H9 (cell line): ENCODE measurements around the gene ACBD7. TPM values are rescaled to one million over a fixed set of nuclear protein-coding genes. Genes with fewer than 3 reads are reported as not detected.

ENCODE experiments used
- DNase-seq: peaks from one replicate; pipeline ENCODE4 v3.0.0-alpha.2; 2017
- H2AFZ ChIP-seq: one replicate; pipeline ENCODE4 v1.6.1; 2013; ENCODE audit warnings: mild to moderate bottlenecking, low read length, control low read depth, moderate library complexity
- H2AK5ac ChIP-seq: 2 replicates; pipeline ENCODE4 v1.6.1; 2013; ENCODE audit warnings: low read length, control low read depth, mixed read lengths; ENCODE audit not compliant: insufficient read length
- H2BK120ac ChIP-seq: one replicate; pipeline ENCODE4 v1.6.1; 2013; ENCODE audit warnings: low read depth, mild to moderate bottlenecking, low read length, control low read depth, inconsistent platforms; ENCODE audit not compliant: poor library complexity, severe bottlenecking
- H2BK12ac ChIP-seq: 2 replicates; pipeline ENCODE4 v1.6.1; 2013; ENCODE audit warnings: low read length, control low read depth, mixed read lengths, low read depth; ENCODE audit not compliant: insufficient read length
- H2BK15ac ChIP-seq: 2 replicates; pipeline ENCODE4 v1.6.1; 2013; ENCODE audit warnings: low read depth, low read length, control low read depth
- H2BK20ac ChIP-seq: one replicate; pipeline ENCODE4 v1.6.1; 2013; ENCODE audit warnings: low read depth, mild to moderate bottlenecking, low read length, control low read depth, inconsistent platforms; ENCODE audit not compliant: poor library complexity, severe bottlenecking
- H2BK5ac ChIP-seq: 2 replicates; pipeline ENCODE4 v1.6.1; 2013; ENCODE audit warnings: low read length, control low read depth, mixed read lengths; ENCODE audit not compliant: insufficient read length
- H3K14ac ChIP-seq: 2 replicates; pipeline ENCODE4 v1.6.1; 2013; ENCODE audit warnings: low read length, control low read depth; ENCODE audit not compliant: insufficient read depth
- H3K18ac ChIP-seq: 2 replicates; pipeline ENCODE4 v1.6.1; 2013; ENCODE audit warnings: low read depth, mild to moderate bottlenecking, mixed read lengths, low read length, control low read depth; ENCODE audit not compliant: insufficient read length
- H3K23ac ChIP-seq: 2 replicates; pipeline ENCODE4 v1.6.1; 2013; ENCODE audit warnings: low read length, control low read depth, mixed read lengths, low read depth; ENCODE audit not compliant: insufficient read length
- H3K23me2 ChIP-seq: 2 replicates; pipeline ENCODE4 v1.6.1; 2013; ENCODE audit warnings: low read depth, mild to moderate bottlenecking, mixed read lengths, low read length, control low read depth; ENCODE audit not compliant: insufficient read length, poor library complexity, severe bottlenecking
- H3K27ac ChIP-seq: 2 replicates; pipeline ENCODE4 v1.5.1; 2013; ENCODE audit warnings: low read length, control low read depth, mixed read lengths, low read depth; ENCODE audit not compliant: insufficient read length
- H3K27me3 ChIP-seq: 2 replicates; pipeline ENCODE4 v1.6.1; 2013; ENCODE audit warnings: low read length, control low read depth, inconsistent platforms; ENCODE audit not compliant: insufficient read depth
- H3K4ac ChIP-seq: 2 replicates; pipeline ENCODE4 v1.6.1; 2013; ENCODE audit warnings: low read depth, mild to moderate bottlenecking, control low read depth, inconsistent platforms, low read length, moderate library complexity
- H3K4me1 ChIP-seq: 2 replicates; pipeline ENCODE4 v1.6.1; 2013; ENCODE audit warnings: low read length, control low read depth, inconsistent platforms; ENCODE audit not compliant: insufficient read depth
- H3K4me2 ChIP-seq: 2 replicates; pipeline ENCODE4 v1.6.1; 2013; ENCODE audit warnings: low read length, control low read depth, mixed read lengths; ENCODE audit not compliant: insufficient read length, insufficient read depth
- H3K56ac ChIP-seq: 2 replicates; pipeline ENCODE4 v1.6.1; 2013; ENCODE audit warnings: low read depth, mild to moderate bottlenecking, mixed read lengths, low read length, control low read depth; ENCODE audit not compliant: insufficient read length
- H3K79me1 ChIP-seq: 2 replicates; pipeline ENCODE4 v1.6.1; 2013; ENCODE audit warnings: low read depth, mild to moderate bottlenecking, moderate library complexity, low read length, control low read depth, inconsistent platforms; ENCODE audit not compliant: insufficient read depth, poor library complexity, severe bottlenecking
- H3K79me2 ChIP-seq: 2 replicates; pipeline ENCODE4 v1.6.1; 2013; ENCODE audit warnings: low read length, control low read depth, inconsistent platforms; ENCODE audit not compliant: insufficient read depth
- H3K9ac ChIP-seq: 2 replicates; pipeline ENCODE4 v1.6.1; 2013; ENCODE audit warnings: low read length, control low read depth, mixed read lengths; ENCODE audit not compliant: insufficient read length; ENCODE audit errors: extremely low read depth
- H3K9me3 ChIP-seq: one replicate; pipeline ENCODE4 v1.6.1; 2013; ENCODE audit warnings: low read depth, low read length, inconsistent platforms; ENCODE audit not compliant: control insufficient read depth
- H3T11ph ChIP-seq: one replicate; pipeline ENCODE4 v1.6.1; 2013; ENCODE audit warnings: mild to moderate bottlenecking, low read length, control low read depth, inconsistent platforms
- H4K20me1 ChIP-seq: one replicate; pipeline ENCODE4 v1.6.1; 2013; ENCODE audit not compliant: control insufficient read depth, insufficient read length, insufficient read depth
- H4K5ac ChIP-seq: 2 replicates; pipeline ENCODE4 v1.6.1; 2013; ENCODE audit warnings: low read depth, mild to moderate bottlenecking, mixed read lengths, low read length, control low read depth; ENCODE audit not compliant: insufficient read length
- H4K8ac ChIP-seq: replicated peaks from 2 replicates; pipeline ENCODE4 v1.6.1; 2013; ENCODE audit warnings: low read length, control low read depth, mixed read lengths, low read depth; ENCODE audit not compliant: insufficient read length
- H4K91ac ChIP-seq: 2 replicates; pipeline ENCODE4 v1.6.1; 2013; ENCODE audit warnings: low read depth, mild to moderate bottlenecking, moderate library complexity, mixed read lengths, low read length, control low read depth; ENCODE audit not compliant: insufficient read length
- H3K27ac Mint-ChIP-seq, 3 experiments: 2 replicates in 2 of 3; 3 replicates in 1 of 3; pipeline ENCODE4 v1.8.0; 2020 to 2021; ENCODE audit warnings: mixed read lengths in 3 of 3, mild to moderate bottlenecking in 1 of 3, moderate library complexity in 1 of 3
- H3K27me3 Mint-ChIP-seq: 2 replicates; pipeline ENCODE4 v1.8.0; 2021; ENCODE audit warnings: low read depth, mild to moderate bottlenecking, moderate library complexity, mixed read lengths
- H3K36me3 Mint-ChIP-seq, 3 experiments: 2 replicates in 2 of 3; 3 replicates in 1 of 3; pipeline ENCODE4 v1.8.0; 2020 to 2021; ENCODE audit warnings: low read depth in 3 of 3, mixed read lengths in 3 of 3; ENCODE audit not compliant: insufficient read depth in 1 of 3
- H3K4me1 Mint-ChIP-seq, 2 experiments: 2 replicates each; pipeline ENCODE4 v1.8.0; 2020; ENCODE audit warnings: mixed read lengths in 2 of 2
- H3K4me3 Mint-ChIP-seq, 2 experiments: 2 replicates in 1 of 2; 3 replicates in 1 of 2; pipeline ENCODE4 v1.8.0; 2020 to 2021; ENCODE audit warnings: mild to moderate bottlenecking in 2 of 2, mixed read lengths in 2 of 2, moderate library complexity in 1 of 2
- H3K9me3 Mint-ChIP-seq, 2 experiments: 2 replicates in 1 of 2; 3 replicates in 1 of 2; pipeline ENCODE4 v1.8.0; 2020; ENCODE audit warnings: mild to moderate bottlenecking in 2 of 2, mixed read lengths in 2 of 2, moderate library complexity in 1 of 2
- CTCF ChIP-seq: fragments of 200-600 bp; sonication (generic); conservative IDR thresholded peaks from 3 replicates; pipeline ENCODE4 v1.8.0; 2021; ENCODE audit warnings: antibody characterized with exemption, mild to moderate bottlenecking
- WGBS: extraction: QIAGEN DNeasy Blood & Tissue Kit; methylation state at CpG from one replicate; pipeline ENCODE4 v1.1.7; 2013; ENCODE audit warnings: missing lambda C conversion rate, low lambda C conversion rate, mixed read lengths; ENCODE audit not compliant: insufficient read length; ENCODE audit errors: extremely low coverage; 5-methylcytosine and 5-hydroxymethylcytosine counted together
- total RNA-seq: library from RNA; stranded (reverse); gene quantifications from 2 replicates; pipeline ENCODE4 v1.2.1, GENCODE V29; 2021

ACBD7 gene
- total RNA-seq, 1 experiment from 2014 or later, result 25.0 TPM

GRCh38 chr10:15123749-15124184 lies 35.2 kb upstream of the ACBD7 start:
- H3K14ac ChIP-seq, result no peak overlapping the region
- peaks cover 16 to 37% (median 29%) of the 10 kb centered on the region in 3 experiments for H3K36me3 Mint-ChIP-seq
- no peak overlapping the region for H4K91ac ChIP-seq
- H3K27ac Mint-ChIP-seq, result peak overlapping the region in 2 of 3 experiments; percentile 11 to 13; a peak in 2 of 7 replicates
- no peak overlapping the region for H3K23ac ChIP-seq
- H3K4me2 ChIP-seq, result no peak overlapping the region
- H3K9me3 Mint-ChIP-seq, result no peaks in the 10 kb centered on the region
- no peak overlapping the region for H2BK20ac ChIP-seq
- no peak overlapping the region for H3K9ac ChIP-seq
- no peaks in the 10 kb centered on the region for H3K23me2 ChIP-seq
- no peak overlapping the region for H2BK120ac ChIP-seq
- H4K8ac ChIP-seq, result no peak overlapping the region
- no peaks in the 10 kb centered on the region for H3K79me1 ChIP-seq
- H4K20me1 ChIP-seq, result no peaks in the 10 kb centered on the region
- no peak overlapping the region for H3K56ac ChIP-seq
- no peak overlapping the region for H2BK12ac ChIP-seq
- TF ChIP-seq CTCF, result no peak
- DNase-seq, result no peak
- H3K79me2 ChIP-seq, result no peaks in the 10 kb centered on the region
- H3K4ac ChIP-seq, result no peak overlapping the region
- H3K27me3 Mint-ChIP-seq, result no peaks in the 10 kb centered on the region
- H3K4me1 Mint-ChIP-seq, result no peaks in the 10 kb centered on the region
- H3K27ac ChIP-seq, result no peak overlapping the region
- H2BK5ac ChIP-seq, result no peak overlapping the region
- H2BK15ac ChIP-seq, result no peak overlapping the region
- no peak overlapping the region for H3T11ph ChIP-seq
- no peak overlapping the region for H2AFZ ChIP-seq
- H3K27me3 ChIP-seq, result no peaks in the 10 kb centered on the region
- H2AK5ac ChIP-seq, result no peak overlapping the region
- WGBS, result no CpG with 5 or more reads among the region's 3 CpGs
- no peaks in the 10 kb centered on the region for H3K4me1 ChIP-seq
- no peak overlapping the region for H3K18ac ChIP-seq
- H3K9me3 ChIP-seq, result no peaks in the 10 kb centered on the region
- H3K4me3 Mint-ChIP-seq, result no peak overlapping the region
- no peak overlapping the region for H4K5ac ChIP-seq
